Small intestine (tissue), 7 donors: ENCODE measurements around the gene JAKMIP2. TPM values are rescaled to one million over a fixed set of nuclear protein-coding genes. Genes with fewer than 3 reads are reported as not detected.

ENCODE experiments used
- DNase-seq, 2 donors: peaks; one replicate each; pipeline versions ENCODE4 v3.0.0 to v3.0.0-alpha.2; 2013
- FAIRE-seq: peaks from 2 replicates; lab custom pipeline; 2012; peaks lifted over from hg19 to GRCh38; lab: Jason Lieb, UNC
- H3K27ac ChIP-seq, 3 donors: one replicate each; pipeline ENCODE4 v1.5.1; 2013; ENCODE audit warnings: low read length in 2 of 3, mild to moderate bottlenecking in 2 of 3, control low read depth in 1 of 3, inconsistent platforms in 1 of 3, low read depth in 1 of 3, moderate library complexity in 1 of 3
- H3K27me3 ChIP-seq, 3 donors: one replicate each; pipeline ENCODE4 v1.6.1; 2013; ENCODE audit warnings: low read length in 3 of 3, inconsistent platforms in 1 of 3; ENCODE audit not compliant: control insufficient read depth in 3 of 3, insufficient read depth in 3 of 3
- H3K36me3 ChIP-seq, 3 donors: one replicate each; pipeline ENCODE4 v1.6.1; 2013; ENCODE audit warnings: low read length in 3 of 3, inconsistent platforms in 1 of 3, low read depth in 1 of 3, mild to moderate bottlenecking in 1 of 3, moderate library complexity in 1 of 3; ENCODE audit not compliant: control insufficient read depth in 3 of 3, insufficient read depth in 2 of 3
- H3K4me1 ChIP-seq, 3 donors: one replicate each; pipeline ENCODE4 v1.6.1; 2013; ENCODE audit warnings: low read length in 2 of 3, inconsistent platforms in 1 of 3, low read depth in 1 of 3, mild to moderate bottlenecking in 1 of 3, moderate library complexity in 1 of 3; ENCODE audit not compliant: control insufficient read depth in 3 of 3, insufficient read depth in 2 of 3
- H3K4me3 ChIP-seq, 3 donors: one replicate each; pipeline ENCODE4 v1.5.1; 2013; ENCODE audit warnings: low read length in 3 of 3, control low read depth in 1 of 3, inconsistent platforms in 1 of 3, low read depth in 1 of 3, mild to moderate bottlenecking in 1 of 3, moderate library complexity in 1 of 3
- H3K9me3 ChIP-seq, 2 donors: one replicate each; pipeline ENCODE4 v1.6.1; 2013; ENCODE audit warnings: low read depth in 1 of 2, low read length in 1 of 2; ENCODE audit not compliant: control insufficient read depth in 2 of 2, insufficient read depth in 1 of 2
- WGBS, 3 donors: extraction: QIAGEN DNeasy Blood & Tissue Kit; methylation state at CpG; one replicate each; pipeline ENCODE4 v1.1.7; 2013; 5-methylcytosine and 5-hydroxymethylcytosine counted together
- polyA plus RNA-seq, 4 donors: library from polyadenylated mRNA; stranded (reverse) in 3 of 4; unstranded in 1 of 4; fragments of 200-250 nt in 3 of 4; fragments of 120-200 nt in 1 of 4; gene quantifications; one replicate each; pipeline versions ENCODE4 v1.2.1 to v1.2.3, GENCODE V29; 2013
- donor health status: healthy with polysubstance abuse.
- donor health status: control.
- donor health status: control.
- donor health status: Bipolar disorder and iron deficiency.
- donor health status: healthy.

Gene JAKMIP2
- polyA plus RNA-seq, 4 donors = 0.22 to 1.0 (median 0.42) TPM

DNA sequence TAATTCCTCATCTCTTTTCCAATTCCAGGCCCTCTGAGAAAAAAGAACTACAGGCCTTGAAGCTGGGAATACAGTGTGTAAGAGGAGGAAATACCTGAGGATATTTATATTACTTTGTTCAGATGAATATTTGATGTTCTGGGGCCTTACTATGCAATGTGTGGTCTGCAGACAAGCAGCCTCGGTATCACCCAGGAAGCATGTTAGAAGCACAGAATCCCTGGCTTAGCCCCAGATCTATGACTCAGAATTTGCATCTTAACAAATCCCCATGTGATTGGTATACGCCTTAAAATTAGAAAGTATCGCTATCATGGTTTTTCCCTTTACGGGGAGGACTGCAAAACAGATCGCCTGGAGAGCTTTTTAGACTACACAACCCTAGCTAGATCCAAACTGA is 121.0 kb downstream of the JAKMIP2 start:
- no peak overlapping the region for H3K27ac ChIP-seq
- DNase-seq (no peak), FAIRE-seq (no peak)
- no peaks in the 10 kb centered on the region for H3K4me1 ChIP-seq
- no peaks in the 10 kb centered on the region for H3K9me3 ChIP-seq
- H3K36me3 ChIP-seq = peaks cover 0 to 4% (median 0%) of the 10 kb centered on the region in 3 donors
- no peaks in the 10 kb centered on the region for H3K27me3 ChIP-seq
- no peak overlapping the region for H3K4me3 ChIP-seq
- WGBS, 3 donors = 88 to 95% (median 92%) methylated on average over 5 of the region's 5 CpGs

- Histone ChIP-seq H3K9me3 (no peaks in the 10 kb centered on the region), H3K36me3 (peaks cover 0 to 4% (median 0%) of the 10 kb centered on the region in 3 donors), H3K27ac (no peak overlapping the region), H3K4me3 (no peak overlapping the region), H3K27me3 (no peaks in the 10 kb centered on the region), H3K4me1 (no peaks in the 10 kb centered on the region)
- WGBS, 3 donors = 69 to 86% (median 72%) methylated on average over 15 of the region's 15 CpGs
- no peak for FAIRE-seq
- peak; percentile 11 to 48 for DNase-seq
Observed at GRCh38 chr5:147659166-147659929, 123.2 kb downstream of the JAKMIP2 start.

- 86 to 88% (median 87%) methylated on average over 8 of the region's 8 CpGs for WGBS, 3 donors
Observed at GRCh38 chr5:147658293-147658932, 124.1 kb downstream of the JAKMIP2 start.

DNA sequence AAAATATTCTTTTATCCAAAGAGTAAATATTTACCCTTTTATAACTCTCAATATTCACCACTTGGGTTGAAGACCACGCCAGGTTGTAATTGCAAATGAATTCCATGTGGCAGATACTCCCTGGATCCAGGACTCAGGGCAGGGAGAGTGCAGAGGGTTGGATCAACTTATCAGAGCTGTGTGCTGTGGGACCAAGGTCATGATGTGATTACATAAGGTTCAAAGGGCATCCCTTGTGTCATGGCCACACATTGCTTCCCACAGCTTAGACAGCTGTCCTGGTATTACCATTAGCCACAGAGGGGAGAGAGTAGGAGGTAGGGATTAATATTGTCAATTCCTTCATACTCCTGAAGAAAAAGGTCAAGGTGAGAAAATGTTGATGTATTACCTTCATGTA is 133.9 kb downstream of the JAKMIP2 start:
- H3K4me3 ChIP-seq = no peak overlapping the region

More at GRCh38 chr5:147658293-147658932, 124.1 kb downstream of the JAKMIP2 start:
- FAIRE-seq = no peak
- Histone ChIP-seq H3K27ac (no peak overlapping the region), H3K27me3 (no peaks in the 10 kb centered on the region), H3K36me3 (peaks cover 0 to 4% (median 0%) of the 10 kb centered on the region in 3 donors), H3K9me3 (no peaks in the 10 kb centered on the region), H3K4me1 (no peaks in the 10 kb centered on the region), H3K4me3 (no peak overlapping the region)
- DNase-seq = no peak

GRCh38 chr5:147645197-147645596 is 137.3 kb downstream of the JAKMIP2 start:
- peak overlapping the region in 1 of 3 donors; percentile 4 for H3K4me3 ChIP-seq
- H3K9me3 ChIP-seq = no peaks in the 10 kb centered on the region
- 24 to 69% (median 40%) methylated on average over 11 of the region's 11 CpGs for WGBS, 3 donors
- no peaks in the 10 kb centered on the region for H3K4me1 ChIP-seq
- H3K36me3 ChIP-seq = no peaks in the 10 kb centered on the region
- H3K27ac ChIP-seq = peak overlapping the region in 1 of 3 donors; percentile 29
- DNase-seq (peak; percentile 65 to 71), FAIRE-seq (no peak)
- no peaks in the 10 kb centered on the region for H3K27me3 ChIP-seq

More for the DNA sequence above, 133.9 kb downstream of the JAKMIP2 start:
- 20 to 57% (median 23%) methylated on average over 1 of the region's 1 CpG for WGBS, 3 donors
- FAIRE-seq (no peak), DNase-seq (peak; percentile 66 to 77)
- no peaks in the 10 kb centered on the region for H3K36me3 ChIP-seq
- H3K4me1 ChIP-seq = no peaks in the 10 kb centered on the region
- H3K27ac ChIP-seq = no peak overlapping the region
- no peaks in the 10 kb centered on the region for H3K27me3 ChIP-seq
- no peaks in the 10 kb centered on the region for H3K9me3 ChIP-seq

DNA sequence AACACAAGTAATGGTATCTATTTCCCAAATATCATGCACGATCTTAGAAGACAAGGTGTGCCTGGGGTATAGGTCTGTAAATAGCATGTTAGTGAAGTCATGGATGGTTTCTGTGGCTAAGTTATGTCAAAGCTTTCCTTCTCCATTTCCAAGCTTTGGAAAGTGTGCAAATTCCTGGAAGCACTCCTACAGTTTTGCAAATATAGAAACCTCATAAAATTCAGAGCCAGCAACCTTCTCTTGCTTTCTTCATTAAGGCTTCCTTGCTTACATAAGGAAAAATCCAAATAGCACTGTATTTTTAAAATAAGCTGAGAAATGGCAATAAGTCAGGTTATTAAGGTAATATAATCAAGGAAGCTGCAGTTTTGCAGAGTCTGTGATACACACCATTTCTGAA is 138.1 kb downstream of the JAKMIP2 start:
- Histone ChIP-seq H3K9me3 (no peaks in the 10 kb centered on the region), H3K4me3 (no peak overlapping the region), H3K27ac (no peak overlapping the region), H3K4me1 (no peaks in the 10 kb centered on the region), H3K36me3 (no peaks in the 10 kb centered on the region), H3K27me3 (no peaks in the 10 kb centered on the region)
- DNase-seq (no peak), FAIRE-seq (no peak)
- WGBS, 3 donors = 88 to 97% (median 93%) methylated on average over 1 of the region's 1 CpG

DNA sequence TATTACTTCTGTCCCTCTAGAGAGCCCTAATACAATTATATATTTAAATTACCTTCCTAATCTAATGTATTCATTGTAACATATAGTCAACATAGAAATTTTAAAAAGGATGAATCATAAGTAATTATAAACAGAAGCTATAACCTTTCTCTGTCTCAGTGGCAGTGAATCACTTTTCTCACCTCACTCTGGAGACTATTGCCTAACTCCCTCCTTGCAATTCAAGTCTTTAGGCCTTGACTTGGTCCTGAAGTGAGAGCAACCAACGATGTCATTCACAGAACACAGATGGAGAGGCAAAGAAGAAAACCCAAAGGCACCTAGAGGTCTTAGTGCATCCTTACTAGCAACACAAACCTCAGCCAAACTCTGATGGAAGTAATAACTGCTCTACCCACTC is 139.4 kb downstream of the JAKMIP2 start:
- 59 to 67% (median 66%) methylated on average over 1 of the region's 1 CpG for WGBS, 3 donors
- Histone ChIP-seq H3K9me3 (no peaks in the 10 kb centered on the region), H3K27ac (no peak overlapping the region), H3K4me1 (no peaks in the 10 kb centered on the region), H3K27me3 (no peaks in the 10 kb centered on the region), H3K36me3 (no peaks in the 10 kb centered on the region), H3K4me3 (no peak overlapping the region)
- DNase-seq (no peak), FAIRE-seq (no peak)

- Histone ChIP-seq H3K27me3 (no peaks in the 10 kb centered on the region), H3K9me3 (no peaks in the 10 kb centered on the region), H3K36me3 (no peaks in the 10 kb centered on the region), H3K4me3 (no peak overlapping the region), H3K4me1 (no peaks in the 10 kb centered on the region), H3K27ac (no peak overlapping the region)
- WGBS, 3 donors = 61 to 76% (median 68%) methylated on average over 3 of the region's 3 CpGs
- FAIRE-seq = no peak
- no peak for DNase-seq
Observed at GRCh38 chr5:147642666-147643065, 139.9 kb downstream of the JAKMIP2 start.
